Heart right ventricle (tissue), 16 donors: Measurements from ENCODE around the gene TGM1. TPM values are rescaled to one million over a fixed set of nuclear protein-coding genes. Genes with fewer than 3 reads are reported as not detected.
A peak's percentile ranks its signal among the peaks of the same experiment; 100 is the strongest.

Experiments
- ATAC-seq, 8 donors: fragments of 200-7000 bp; cut with Tn5 transposase; one replicate each; pipeline ENCODE4 v1.9.1; 2020; ENCODE audit warnings: mild to moderate bottlenecking in 8 of 8, moderate library complexity in 8 of 8, moderate number of reproducible peaks in 1 of 8
- DNase-seq, 2 donors: peaks; one replicate each; pipeline ENCODE4 v3.0.0-alpha.2; 2020
- H3K27ac ChIP-seq, 10 donors: fragments of 200-600 bp; sonication (generic) in 2 of 10; one replicate each; pipeline versions ENCODE4 v1.5.0 to v1.8.0; 2020 to 2022; ENCODE audit warnings: mild to moderate bottlenecking in 3 of 10
- H3K27me3 ChIP-seq, 7 donors: fragments of 200-600 bp; one replicate each; pipeline ENCODE4 v1.8.0; 2021 to 2022; ENCODE audit warnings: mild to moderate bottlenecking in 2 of 7
- H3K36me3 ChIP-seq, 9 donors: fragments of 200-600 bp; sonication (generic) in 1 of 9; one replicate each; pipeline versions ENCODE4 v1.5.0 to v1.8.0; 2020 to 2022; ENCODE audit warnings: mild to moderate bottlenecking in 2 of 9
- H3K4me1 ChIP-seq, 9 donors: fragments of 200-600 bp; sonication (generic) in 1 of 9; one replicate each; pipeline versions ENCODE4 v1.5.0 to v1.8.0; 2020 to 2022; ENCODE audit warnings: mild to moderate bottlenecking in 4 of 9
- H3K4me3 ChIP-seq, 10 donors: fragments of 200-600 bp; sonication (generic) in 2 of 10; one replicate each; pipeline versions ENCODE4 v1.5.0 to v1.8.0; 2020 to 2022; ENCODE audit warnings: mild to moderate bottlenecking in 7 of 10, moderate library complexity in 2 of 10
- H3K9me3 ChIP-seq, 11 donors: fragments of 200-600 bp in 10 of 11; sonication (generic) in 2 of 11; one replicate each; pipeline versions ENCODE4 v1.5.0 to v1.8.0; 2013 to 2022; ENCODE audit warnings: mild to moderate bottlenecking in 2 of 11, control low read depth in 1 of 11, moderate library complexity in 1 of 11
- CTCF ChIP-seq, 9 donors: fragments of 200-600 bp; sonication (generic) in 2 of 9; IDR thresholded peaks; one replicate each; pipeline versions ENCODE4 v1.5.0 to v1.8.0; 2021 to 2022; ENCODE audit warnings: antibody characterized with exemption in 9 of 9, mild to moderate bottlenecking in 5 of 9, moderate library complexity in 1 of 9
- WGBS, 2 donors: extraction: QIAGEN DNeasy Blood & Tissue Kit; methylation state at CpG; one replicate each; pipeline ENCODE4 v1.1.7; 2013; ENCODE audit warnings: inconsistent platforms in 1 of 2; 5-methylcytosine and 5-hydroxymethylcytosine counted together
- intact Hi-C, 10 donors: fragments of 100-400 bp; cut with DNase I; formaldehyde crosslinking; loops; one replicate each; pipeline versions ENCODE4 v1.11.1 to v1.14.2; 2022
- long read RNA-seq, 3 donors: library from polyadenylated mRNA; unstranded; transcript quantifications; one replicate each; pipeline ENCODE4 v2.0.0, GENCODE V29; 2020 to 2021
- polyA plus RNA-seq, 2 donors: library from polyadenylated mRNA; stranded (reverse); fragments of 200-250 nt; gene quantifications; one replicate each; pipeline ENCODE4 v1.2.3, GENCODE V29; 2013
- total RNA-seq, 10 donors: library from RNA; stranded (reverse); fragmentation: NEBNext Ultra II Directional in 3 of 10; extraction: Animal tissue kit (Norgen Biotek cat#: 25700) in 3 of 10; gene quantifications; one replicate each; pipeline versions ENCODE4 v1.2.1 to v1.2.4, GENCODE V29; 2021 to 2023
- donor health status: Arrhythmogenic right ventricular cardiomyopathy.
- donor health status: ischemic (EF 13 %, LVEDD 7.1; RV severe dilation, severe dysfunction).
- donor health status: healthy with polysubstance abuse.
- donor health status: DM: no; HTN: yes; CAD: no.
- donor health status: DM: no; HTN: no; CAD: no.
- donor health status: ischemic (EF 25% LVEDD 6.9; RV normal size, moderate dysfunction).
- donor health status: ischemic (EF 25% LVEDD 5.7; RV mildly dilated, moderate dysfunction).
- donor health status: healthy.
- donor health status: DM: yes; HTN: yes; CAD: no.
- donor health status: Ischemic cardiomyopathy.
- donor health status: ischemic (EF 35%, LVEDD 5.7; RV mildly dilated, moderate dysfunction).
- donor health status: nonischemic (EF 11% LVEDD 7.7; RV severe dilation, severe dysfunction).
- donor health status: DM: yes; HTN: yes; CAD: no.
- donor health status: PGD.
- donor health status: ischemic (EF 29% LVEDD 5.4; RV normal size, mild dysfunction).
- donor health status: nonischemic (EF 23%, LVEDD 6.1; RV moderate dilation, normal function).

The TGM1 gene
- total RNA-seq = 1 to 10 TPM in 1 of 10 donors, under 1 TPM in 9; 0.17 to 2.2 (median 0.65) TPM
- polyA plus RNA-seq = under 1 TPM; 0.51 to 0.87 TPM
- long read RNA-seq, donor 1 = 0 reads
- long read RNA-seq, donor 2, partial matches to known transcripts = 0 of 1 reads
- long read RNA-seq, donor 2, other reads (novel, unspliced or antisense) = 0 of 1 reads
- long read RNA-seq, donor 3 = 0 reads

- ATAC-seq = peak in 1 of 8 donors; percentile 4
- 87 to 88% methylated on average over 14 of the region's 14 CpGs for WGBS, 2 donors
Measured at GRCh38 chr14:24262821-24263733, at the start of gene TGM1. Gene TGM1, minus strand, starts transcription at chr14:24263177. Its CDS starts 825 bp downstream, at chr14:24262352.

GRCh38 chr14:24311837-24312615 lies 49.0 kb upstream of the TGM1 start:
- Histone ChIP-seq H3K36me3 (peaks cover 0 to 9% (median 0%) of the 10 kb centered on the region in 9 donors), H3K9me3 (no peaks in the 10 kb centered on the region), H3K27ac (peak overlapping the region; percentile 69 to 96 (median 86)), H3K4me1 (peaks cover 22 to 94% (median 77%) of the 10 kb centered on the region in 9 donors), H3K4me3 (peak overlapping the region in 9 of 10 donors; percentile 45 to 71 (median 62)), H3K27me3 (peaks cover 0 to 10% (median 0%) of the 10 kb centered on the region in 7 donors)
- 91 to 95% methylated on average over 1 of the region's 1 CpG for WGBS, 2 donors
- ATAC-seq = peak in 1 of 8 donors; percentile 3
- no peak for TF ChIP-seq CTCF (IDR thresholded peaks at IDR 0.05)
- intact Hi-C loops = loop anchor here in 1 of 10 donors (5.0 kb wide), 1 partner anchor 300 kb away; no protein-coding TSS in a partner anchor
- no peak for DNase-seq

More at GRCh38 chr14:24262821-24263733, at the start of gene TGM1:
- no peaks in the 10 kb centered on the region for H3K9me3 ChIP-seq
- H3K4me1 ChIP-seq = no peaks in the 10 kb centered on the region
- no peak within 1 kb of the TSS for H3K27ac ChIP-seq
- intact Hi-C loops = no loop called here
- H3K36me3 ChIP-seq = peaks cover 0 to 32% (median 0%) of the 10 kb centered on the region in 9 donors
- TF ChIP-seq CTCF (IDR thresholded peaks at IDR 0.05) = no peak
- no peaks in the 10 kb centered on the region for H3K27me3 ChIP-seq
- DNase-seq = no peak
- no peak within 1 kb of the TSS for H3K4me3 ChIP-seq

- Histone ChIP-seq H3K4me3 (peak within 1 kb of the TSS; percentile 45 to 71 (median 62)), H3K9me3 (no peaks in the 10 kb centered on the region), H3K36me3 (peaks cover 0 to 20% (median 8%) of the 10 kb centered on the region in 9 donors), H3K27me3 (no peaks in the 10 kb centered on the region), H3K27ac (peak within 1 kb of the TSS; percentile 69 to 96 (median 86)), H3K4me1 (peaks cover 15 to 83% (median 66%) of the 10 kb centered on the region in 9 donors)
- ATAC-seq (peak; percentile 70 to 91 (median 78)), DNase-seq (peak; percentile 63 to 83)
- intact Hi-C loops = loop anchor here in 1 of 10 donors (5.0 kb wide), 1 partner anchor 299 kb away; no protein-coding TSS in a partner anchor
- 6 to 10% methylated on average over 99 of the region's 99 CpGs for WGBS, 2 donors
- TF ChIP-seq CTCF (IDR thresholded peaks at IDR 0.05) = peak; percentile 11 to 64 (median 40)
Measured at GRCh38 chr14:24310646-24311604, 47.9 kb upstream of the TGM1 start, which contains the start of gene LTB4R. Gene LTB4R, plus strand, starts transcription at chr14:24311502. Its CDS starts 4,150 bp downstream, at chr14:24315652.
